ENCODE results near the gene EHMT1.
A peak's percentile ranks its signal among the peaks of the same experiment; 100 is the strongest.
"Not testable (repeated sequence)": the region's sequence is repeated elsewhere in the genome, so short reads cannot be mapped to it uniquely, and the experiment has no call there.

Gene EHMT1

DNA sequence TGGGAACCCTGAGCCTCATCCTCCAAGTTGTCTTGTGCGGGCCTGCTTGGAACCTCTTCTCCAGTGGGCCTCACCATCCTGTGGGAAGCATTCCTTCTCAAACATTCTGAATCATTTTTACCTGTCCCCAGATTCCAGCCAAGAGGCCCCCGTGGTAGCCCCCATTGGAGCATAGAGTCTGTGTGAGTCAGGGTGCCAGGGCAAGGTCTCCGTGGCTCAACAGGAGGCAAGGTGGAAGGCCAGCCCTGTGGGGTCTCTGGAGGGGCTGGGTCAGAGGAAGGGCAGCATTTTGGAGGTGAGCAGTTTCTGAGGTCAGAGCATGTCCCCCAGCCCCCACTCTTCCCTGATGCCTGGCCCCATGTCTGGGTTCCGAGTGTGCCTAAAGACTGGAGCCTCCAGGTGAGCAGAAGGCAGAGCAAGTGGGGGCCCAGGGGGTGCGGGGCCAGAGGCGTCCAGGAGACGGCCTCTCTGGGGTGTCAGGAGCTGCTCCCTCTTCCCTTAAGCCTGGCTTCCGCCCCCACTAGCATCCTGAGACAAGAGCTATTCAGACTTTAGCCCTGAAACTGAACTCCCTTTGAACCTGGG lies 260.9 kb downstream of the EHMT1 start:
- ChIA-PET CTCF (no interaction called here), POLR2A (ENCODE audit: low non-redundant PET) (no interaction called here)
- no peak overlapping the region for H3K27ac ChIP-seq
- no peak for DNase-seq (ENCODE audit: low spot score)
- TF ChIP-seq, protein P1, sequence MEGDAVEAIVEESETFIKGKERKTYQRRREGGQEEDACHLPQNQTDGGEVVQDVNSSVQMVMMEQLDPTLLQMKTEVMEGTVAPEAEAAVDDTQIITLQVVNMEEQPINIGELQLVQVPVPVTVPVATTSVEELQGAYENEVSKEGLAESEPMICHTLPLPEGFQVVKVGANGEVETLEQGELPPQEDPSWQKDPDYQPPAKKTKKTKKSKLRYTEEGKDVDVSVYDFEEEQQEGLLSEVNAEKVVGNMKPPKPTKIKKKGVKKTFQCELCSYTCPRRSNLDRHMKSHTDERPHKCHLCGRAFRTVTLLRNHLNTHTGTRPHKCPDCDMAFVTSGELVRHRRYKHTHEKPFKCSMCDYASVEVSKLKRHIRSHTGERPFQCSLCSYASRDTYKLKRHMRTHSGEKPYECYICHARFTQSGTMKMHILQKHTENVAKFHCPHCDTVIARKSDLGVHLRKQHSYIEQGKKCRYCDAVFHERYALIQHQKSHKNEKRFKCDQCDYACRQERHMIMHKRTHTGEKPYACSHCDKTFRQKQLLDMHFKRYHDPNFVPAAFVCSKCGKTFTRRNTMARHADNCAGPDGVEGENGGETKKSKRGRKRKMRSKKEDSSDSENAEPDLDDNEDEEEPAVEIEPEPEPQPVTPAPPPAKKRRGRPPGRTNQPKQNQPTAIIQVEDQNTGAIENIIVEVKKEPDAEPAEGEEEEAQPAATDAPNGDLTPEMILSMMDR (conservative IDR thresholded peaks at IDR 0.05; ENCODE audit: low read depth), result no peak

DNA sequence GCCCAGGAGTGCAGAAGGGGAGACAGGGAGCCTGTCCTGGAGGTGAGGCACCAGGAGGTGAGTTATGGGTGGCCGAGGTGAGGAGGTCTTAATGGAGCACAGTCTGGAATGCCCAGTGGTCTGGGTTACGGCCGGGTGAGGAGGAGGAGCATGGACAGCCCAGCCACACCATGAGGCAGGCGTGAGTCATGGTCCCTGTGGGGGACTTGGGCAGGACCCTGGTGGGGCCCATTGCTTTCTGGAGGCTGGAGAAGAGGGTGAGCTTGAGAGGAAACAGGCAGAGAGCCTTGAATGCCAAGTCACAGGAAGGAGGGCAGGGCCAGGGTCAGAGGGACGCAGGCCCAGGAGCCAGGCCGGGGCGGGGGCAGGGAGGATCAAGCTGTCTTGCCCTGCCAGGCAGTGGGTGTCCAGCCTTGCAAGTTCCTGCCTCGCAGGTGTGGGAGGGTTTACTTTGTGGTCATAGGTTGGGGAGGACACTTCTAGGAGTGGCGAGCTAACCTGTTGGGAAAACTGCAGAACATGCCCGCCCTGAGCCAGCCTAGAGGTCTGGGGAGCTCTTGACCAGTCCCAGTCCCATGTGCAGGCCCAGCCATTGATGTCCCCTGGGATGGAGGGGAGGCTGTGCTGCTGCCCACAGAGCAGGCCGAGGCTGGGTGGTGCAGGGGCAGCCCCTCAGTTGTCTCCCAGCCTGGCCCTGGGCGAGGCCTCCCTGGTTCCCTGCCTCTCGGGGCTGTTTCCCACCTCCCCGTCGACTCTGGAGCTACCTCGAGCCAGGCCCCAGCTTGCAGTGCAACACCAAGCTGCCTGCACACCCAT lies 261.6 kb downstream of the EHMT1 start:
- no peak overlapping the region for H3K27ac ChIP-seq
- ChIA-PET POLR2A (ENCODE audit: low non-redundant PET) (no interaction called here), CTCF (interaction anchor here (0.7 kb wide), 1 partner anchor 247 kb away, joined by 3 read pairs; no protein-coding TSS in a partner anchor)
- no peak for DNase-seq (ENCODE audit: low spot score)
- TF ChIP-seq, protein P1 (conservative IDR thresholded peaks at IDR 0.05; ENCODE audit: low read depth), result no peak

DNA sequence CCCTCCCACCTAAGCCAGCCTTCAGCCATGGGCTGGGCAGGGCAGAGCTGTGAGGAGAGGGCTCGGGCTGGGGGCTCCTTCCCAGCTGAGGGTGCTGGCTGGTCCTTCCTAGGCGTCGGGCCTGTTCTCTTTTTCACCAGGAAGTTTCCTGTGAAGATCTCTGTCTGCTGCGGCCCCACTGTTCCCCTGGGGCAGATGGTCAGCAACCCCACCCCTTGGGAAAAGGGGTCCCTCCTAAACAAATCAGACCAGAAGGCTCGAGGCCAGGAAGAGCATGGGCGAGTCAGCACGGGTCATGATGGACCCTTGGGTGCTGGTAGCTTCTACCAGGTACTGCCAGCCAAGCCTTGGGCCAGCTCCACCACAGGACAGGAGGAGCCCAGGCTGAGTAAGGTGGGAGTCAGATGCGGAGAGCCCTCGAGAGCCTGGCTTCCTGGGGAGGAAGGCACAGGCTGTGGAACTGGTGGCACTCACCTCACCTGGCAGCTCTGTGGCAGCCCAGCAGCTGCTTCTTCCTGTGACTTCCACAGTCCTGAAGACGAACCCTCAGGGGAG lies 262.2 kb downstream of the EHMT1 start:
- POLR2A ChIA-PET (ENCODE audit: low non-redundant PET), result no interaction called here
- CTCF ChIA-PET, result interaction anchor here (0.7 kb wide), 1 partner anchor 248 kb away, joined by 3 read pairs; no protein-coding TSS in a partner anchor

DNA sequence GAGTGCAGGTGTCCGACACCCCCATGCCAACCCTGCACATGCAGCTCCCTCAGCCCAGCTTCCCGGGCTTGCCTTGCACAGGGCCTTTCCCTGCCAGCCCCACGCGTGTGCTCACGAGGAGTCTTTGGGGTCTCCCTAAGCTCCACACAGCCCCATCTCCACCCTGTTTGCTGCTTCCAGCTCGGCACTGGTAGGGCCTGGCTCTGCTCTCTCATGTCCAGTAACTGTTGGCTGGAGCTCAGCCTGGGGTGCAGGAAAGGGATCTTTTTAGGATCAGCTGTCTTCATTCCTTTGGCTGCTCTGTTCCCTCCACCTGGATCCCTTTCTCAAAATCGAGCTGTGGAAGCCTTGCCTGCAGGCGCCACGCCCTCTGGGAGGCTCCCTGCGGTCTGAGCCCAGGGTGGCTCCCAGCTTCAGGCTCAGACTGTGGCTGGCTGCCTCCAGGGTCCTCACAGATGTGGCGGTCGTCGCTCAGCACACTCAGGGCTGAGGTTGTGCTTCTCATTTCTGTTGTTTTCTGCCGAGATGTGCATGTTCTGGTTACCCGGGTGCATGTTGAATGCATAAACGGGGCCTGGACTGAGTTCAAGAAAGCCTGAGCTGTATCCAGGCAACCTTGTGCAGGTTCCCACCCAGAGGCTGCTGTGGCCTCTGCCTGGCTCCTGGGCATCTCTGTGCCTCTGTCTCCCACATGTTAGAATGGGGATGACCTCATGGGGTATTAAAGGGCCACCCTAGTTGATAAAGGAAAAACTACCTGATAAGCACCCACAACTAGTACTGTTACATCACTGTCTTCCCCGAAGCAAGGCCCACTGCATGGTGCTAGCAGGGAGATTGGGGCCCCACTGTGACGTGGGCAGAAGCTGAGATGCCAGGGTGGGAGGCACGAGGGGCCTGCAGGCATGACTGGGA lies 263.0 kb downstream of the EHMT1 start:
- ChIA-PET POLR2A (ENCODE audit: low non-redundant PET) (no interaction called here), CTCF (no interaction called here)
- no peak overlapping the region for H3K27ac ChIP-seq
- TF ChIP-seq, protein P1 (conservative IDR thresholded peaks at IDR 0.05; ENCODE audit: low read depth), result no peak
- peak; percentile 28 for DNase-seq (ENCODE audit: low spot score)

More for the DNA sequence above, 262.2 kb downstream of the EHMT1 start:
- no peak for DNase-seq (ENCODE audit: low spot score)
- TF ChIP-seq, protein P1 (conservative IDR thresholded peaks at IDR 0.05; ENCODE audit: low read depth), result no peak
- H3K27ac ChIP-seq, result no peak overlapping the region

DNA sequence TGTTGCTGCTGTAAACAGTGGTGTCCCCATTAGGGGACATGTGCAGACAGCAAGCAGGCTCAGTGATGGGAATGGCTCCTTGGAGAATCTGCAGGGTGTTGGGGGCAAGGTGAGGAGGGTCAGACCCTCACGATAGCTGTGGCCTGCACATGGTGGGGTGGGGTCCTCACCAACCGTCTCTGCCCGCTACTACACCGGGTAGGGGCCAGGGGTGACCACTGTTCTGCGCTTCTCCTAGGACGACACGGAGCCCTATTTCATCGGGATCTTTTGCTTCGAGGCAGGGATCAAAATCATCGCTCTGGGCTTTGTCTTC lies 263.7 kb downstream of the EHMT1 start:
- no peak overlapping the region for H3K27ac ChIP-seq
- POLR2A ChIA-PET (ENCODE audit: low non-redundant PET), result no interaction called here
- TF ChIP-seq, protein P1 (conservative IDR thresholded peaks at IDR 0.05; ENCODE audit: low read depth), result no peak
- no peak for DNase-seq (ENCODE audit: low spot score)
- CTCF ChIA-PET, result no interaction called here

DNA sequence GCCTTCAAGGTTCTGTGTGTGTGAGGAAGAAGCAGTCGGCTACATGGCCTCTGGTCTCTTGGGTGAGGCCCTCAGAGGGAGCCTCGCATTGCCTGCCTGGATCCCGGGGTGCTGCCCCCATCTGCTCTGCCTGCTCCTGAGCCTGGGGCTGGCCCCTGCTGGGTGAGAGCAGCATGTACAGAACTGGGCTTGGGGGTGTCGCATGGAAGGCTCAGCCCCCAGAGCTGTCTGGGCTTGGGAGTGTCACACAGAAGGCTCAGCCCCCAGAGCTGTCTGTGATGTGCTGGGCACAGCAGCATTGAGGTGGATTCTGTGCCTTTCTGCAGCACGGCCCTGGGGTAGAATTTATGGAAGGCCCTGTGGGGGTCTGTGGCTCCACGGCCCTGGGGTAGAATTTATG lies 265.2 kb downstream of the EHMT1 start:
- CTCF ChIA-PET; POLR2A ChIA-PET (ENCODE audit: low non-redundant PET): not testable (repeated sequence)

DNA sequence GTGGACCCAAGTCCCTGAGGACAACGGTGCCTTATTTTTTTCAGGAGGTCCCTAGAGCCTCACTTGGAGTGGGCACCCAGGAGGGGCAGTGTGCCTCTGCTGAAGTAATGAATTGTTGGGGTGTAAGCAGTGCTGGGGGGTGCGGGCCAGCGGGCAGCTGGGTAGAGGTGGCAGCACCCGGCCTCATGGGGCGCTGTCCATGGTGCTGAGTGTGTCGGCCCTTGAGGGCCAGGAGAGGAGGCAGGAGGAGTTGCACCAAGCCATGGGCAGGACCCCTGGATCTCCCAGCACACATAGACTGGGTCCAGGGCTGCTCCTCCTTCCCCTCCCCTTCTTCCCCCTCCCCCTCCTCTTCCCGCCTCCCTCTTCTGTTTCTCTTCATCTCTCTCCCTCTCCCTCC lies 265.7 kb downstream of the EHMT1 start:
- DNase-seq (ENCODE audit: low spot score); POLR2A ChIA-PET (ENCODE audit: low non-redundant PET); H3K27ac ChIP-seq; CTCF ChIA-PET: not testable (repeated sequence)

More for the DNA sequence above, 265.2 kb downstream of the EHMT1 start:
- DNase-seq (ENCODE audit: low spot score); H3K27ac ChIP-seq: not testable (repeated sequence)

DNA sequence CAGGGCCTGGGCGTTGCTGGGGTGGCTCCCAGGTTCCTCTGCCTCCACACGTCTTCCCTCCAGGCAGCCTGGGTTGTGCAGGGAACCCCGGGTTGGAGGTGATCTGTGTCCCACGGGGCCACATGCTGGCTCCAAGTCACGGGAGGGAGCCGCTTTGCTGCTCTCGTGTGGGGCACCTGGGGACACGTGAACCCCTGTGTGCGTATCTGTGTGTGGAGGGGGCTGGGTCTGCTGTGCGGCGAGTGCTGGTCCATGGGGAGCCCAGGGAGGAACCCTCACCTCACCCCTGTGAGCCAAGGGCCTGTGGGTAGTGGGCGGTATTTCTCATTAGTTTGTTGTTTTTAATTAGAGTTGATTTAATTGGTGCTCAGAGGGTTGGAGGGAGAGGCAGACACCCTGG lies 266.3 kb downstream of the EHMT1 start:
- CTCF ChIA-PET; POLR2A ChIA-PET (ENCODE audit: low non-redundant PET); H3K27ac ChIP-seq; DNase-seq (ENCODE audit: low spot score): not testable (repeated sequence)

All from RWPE1 (cell line).